A673 (cell line): ENCODE data around the gene TEX51. TPM values are rescaled to one million over a fixed set of nuclear protein-coding genes. Genes with fewer than 3 reads are reported as not detected.

Experiments used
- BruUV-seq: library from RNA; stranded (reverse); fragments of 400-500 nt; replicated peaks from 2 replicates; lab custom pipeline; 2021; lab: Mats Ljungman, UMichigan
- CTCF ChIA-PET: fragments of 300-600 bp; sonication (Branson Sonifier 250); formaldehyde crosslinking; loops from one replicate; lab custom pipeline; 2022; ENCODE audit warnings: antibody characterized with exemption; lab: Charles Lee
- POLR2A ChIA-PET: fragments of 300-600 bp; sonication (Branson Sonifier 250); formaldehyde crosslinking; loops from one replicate; lab custom pipeline; 2022; ENCODE audit warnings: antibody characterized with exemption; ENCODE audit not compliant: low non-redundant PET; lab: Charles Lee
- DNase-seq: peaks from one replicate; pipeline ENCODE4 v3.0.0-alpha.2; 2015; ENCODE audit warnings: low spot score
- H3K27ac ChIP-seq: fragments of 200-600 bp; sonication (generic); 2 replicates; pipeline ENCODE4 v1.5.1; 2016; ENCODE audit warnings: mixed run types, low read depth, mild to moderate bottlenecking, mixed read lengths, antibody characterized with exemption, low read length; ENCODE audit not compliant: poor library complexity, severe bottlenecking
- H3K27me3 ChIP-seq: fragments of 200-600 bp; sonication (generic); replicated peaks from 2 replicates; pipeline ENCODE4 v1.6.1; 2017; ENCODE audit warnings: mixed run types, low read depth, mild to moderate bottlenecking, mixed read lengths, antibody characterized with exemption, low read length; ENCODE audit not compliant: insufficient read depth, poor library complexity
- H3K36me3 ChIP-seq: fragments of 200-600 bp; sonication (generic); 2 replicates; pipeline ENCODE4 v1.6.1; 2016; ENCODE audit warnings: mixed run types, mild to moderate bottlenecking, mixed read lengths, antibody characterized with exemption, low read length; ENCODE audit not compliant: insufficient read depth, poor library complexity, severe bottlenecking
- H3K4me1 ChIP-seq: fragments of 200-600 bp; sonication (generic); 2 replicates; pipeline ENCODE4 v1.6.1; 2017; ENCODE audit warnings: mixed run types, mild to moderate bottlenecking, mixed read lengths, antibody characterized with exemption, low read length; ENCODE audit not compliant: insufficient read depth, poor library complexity, severe bottlenecking
- H3K4me3 ChIP-seq: fragments of 200-600 bp; sonication (generic); 2 replicates; pipeline ENCODE4 v1.5.1; 2016; ENCODE audit warnings: low read depth, mixed run types, mild to moderate bottlenecking, mixed read lengths, low read length; ENCODE audit not compliant: poor library complexity, severe bottlenecking
- H3K9me3 ChIP-seq: fragments of 200-600 bp; sonication (generic); 2 replicates; pipeline ENCODE4 v1.6.1; 2016; ENCODE audit warnings: mixed run types, low read depth, mild to moderate bottlenecking, mixed read lengths, antibody characterized with exemption, low read length; ENCODE audit not compliant: poor library complexity, severe bottlenecking
- EZH2 ChIP-seq: fragments of 200-600 bp; sonication (generic); IDR thresholded peaks from 2 replicates; pipeline ENCODE4 v1.6.1; 2017; ENCODE audit warnings: borderline replicate concordance, low read depth, mild to moderate bottlenecking, mixed read lengths, antibody characterized with exemption, low read length; ENCODE audit not compliant: poor library complexity, severe bottlenecking
- intact Hi-C: fragments of 100-400 bp; cut with micrococcal nuclease; formaldehyde crosslinking; loops from one replicate; pipeline ENCODE4 v1.10.0; 2022; ENCODE audit not compliant: unreplicated experiment
- total RNA-seq: library from RNA; stranded (reverse); gene quantifications from 2 replicates; pipeline ENCODE4 v1.2.3, GENCODE V29; 2021
- TF ChIP-seq, protein P1 (sequence below): fragments of 300-800, 200-600 bp; sonication (generic); conservative IDR thresholded peaks from 2 replicates; pipeline ENCODE4 v1.5.1; 2017; ENCODE audit warnings: low read depth, mild to moderate bottlenecking, antibody characterized with exemption, low read length, moderate library complexity, mixed read lengths

Gene TEX51
- total RNA-seq, 1 experiment from 2014 or later, result not detected

GRCh38 chr2:126921066-126921465 lies 22.4 kb downstream of the TEX51 start:
- H3K27me3 ChIP-seq, result no peaks in the 10 kb centered on the region
- H3K4me1 ChIP-seq, result no peaks in the 10 kb centered on the region
- no peak for DNase-seq
- H3K27ac ChIP-seq, result no peak overlapping the region
- H3K4me3 ChIP-seq, result no peak overlapping the region
- no peaks in the 10 kb centered on the region for H3K36me3 ChIP-seq
- H3K9me3 ChIP-seq, result no peaks in the 10 kb centered on the region
- BruUV-seq, result no TSS peak
- ChIA-PET POLR2A (no interaction called here), CTCF (no interaction called here)
- intact Hi-C loops, result no loop called here
- no peak for TF ChIP-seq EZH2
- TF ChIP-seq, protein P1, sequence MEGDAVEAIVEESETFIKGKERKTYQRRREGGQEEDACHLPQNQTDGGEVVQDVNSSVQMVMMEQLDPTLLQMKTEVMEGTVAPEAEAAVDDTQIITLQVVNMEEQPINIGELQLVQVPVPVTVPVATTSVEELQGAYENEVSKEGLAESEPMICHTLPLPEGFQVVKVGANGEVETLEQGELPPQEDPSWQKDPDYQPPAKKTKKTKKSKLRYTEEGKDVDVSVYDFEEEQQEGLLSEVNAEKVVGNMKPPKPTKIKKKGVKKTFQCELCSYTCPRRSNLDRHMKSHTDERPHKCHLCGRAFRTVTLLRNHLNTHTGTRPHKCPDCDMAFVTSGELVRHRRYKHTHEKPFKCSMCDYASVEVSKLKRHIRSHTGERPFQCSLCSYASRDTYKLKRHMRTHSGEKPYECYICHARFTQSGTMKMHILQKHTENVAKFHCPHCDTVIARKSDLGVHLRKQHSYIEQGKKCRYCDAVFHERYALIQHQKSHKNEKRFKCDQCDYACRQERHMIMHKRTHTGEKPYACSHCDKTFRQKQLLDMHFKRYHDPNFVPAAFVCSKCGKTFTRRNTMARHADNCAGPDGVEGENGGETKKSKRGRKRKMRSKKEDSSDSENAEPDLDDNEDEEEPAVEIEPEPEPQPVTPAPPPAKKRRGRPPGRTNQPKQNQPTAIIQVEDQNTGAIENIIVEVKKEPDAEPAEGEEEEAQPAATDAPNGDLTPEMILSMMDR, result no peak

- DNase-seq, result no peak
- ChIA-PET POLR2A (no interaction called here), CTCF (no interaction called here)
- H3K9me3 ChIP-seq, result no peaks in the 10 kb centered on the region
- TF ChIP-seq, protein P1, result no peak
- TF ChIP-seq EZH2, result no peak
- no peaks in the 10 kb centered on the region for H3K4me1 ChIP-seq
- H3K4me3 ChIP-seq, result no peak overlapping the region
- H3K27ac ChIP-seq, result no peak overlapping the region
- peaks cover 14% of the 10 kb centered on the region for H3K27me3 ChIP-seq
- no TSS peak for BruUV-seq
- intact Hi-C loops, result no loop called here
- H3K36me3 ChIP-seq, result no peaks in the 10 kb centered on the region
Measured at GRCh38 chr2:126930970-126931590, 32.4 kb downstream of the TEX51 start.

DNA sequence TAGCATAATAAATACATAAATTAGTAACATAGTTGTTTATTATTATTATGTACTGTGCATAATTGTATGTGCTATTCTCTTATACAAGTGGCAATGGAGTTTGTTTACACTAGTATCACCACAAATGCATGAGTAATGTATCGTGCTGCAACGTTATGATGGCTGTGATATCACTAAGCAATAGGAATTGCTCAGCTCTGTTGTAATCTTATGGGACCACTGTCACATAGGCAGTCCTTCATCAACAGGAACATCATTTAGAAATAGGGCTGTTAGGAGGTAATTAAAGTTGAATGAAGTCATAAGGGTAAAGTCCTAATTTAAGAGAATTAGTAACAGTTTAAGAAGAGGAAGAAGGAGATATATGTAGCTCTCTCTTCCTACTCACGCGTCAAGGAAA lies 33.8 kb downstream of the TEX51 start:
- H3K4me3 ChIP-seq, result no peak overlapping the region
- ChIA-PET CTCF (no interaction called here), POLR2A (no interaction called here)
- H3K27me3 ChIP-seq, result peaks cover 18% of the 10 kb centered on the region
- no peak for TF ChIP-seq EZH2
- TF ChIP-seq, protein P1, result no peak
- no TSS peak for BruUV-seq
- H3K9me3 ChIP-seq, result no peaks in the 10 kb centered on the region
- intact Hi-C loops, result no loop called here
- no peaks in the 10 kb centered on the region for H3K4me1 ChIP-seq
- no peak for DNase-seq
- H3K27ac ChIP-seq, result no peak overlapping the region
- no peaks in the 10 kb centered on the region for H3K36me3 ChIP-seq
